HG02852 (cell line): ENCODE data around the gene MREG.
A peak's percentile ranks its signal among the peaks of the same experiment; 100 is the strongest.

Experiments
- ATAC-seq: cut with Tn5 transposase; IDR thresholded peaks from one replicate; pipeline ENCODE4 v1.9.1; 2021; ENCODE audit warnings: mild to moderate bottlenecking, moderate library complexity; ENCODE audit not compliant: unreplicated experiment

Gene MREG

GRCh38 chr2:216013080-216013909 lies at the start of gene MREG:
TSS of gene MREG (minus strand) at chr2:216013551. CDS start at chr2:216013327, 224 bp downstream.
- ATAC-seq = peak; percentile 42

GRCh38 chr2:216059233-216059834 lies 46.0 kb upstream of the MREG start:
- ATAC-seq = no peak

GRCh38 chr2:216057688-216058193 lies 44.4 kb upstream of the MREG start:
- ATAC-seq = peak; percentile 86

GRCh38 chr2:216056739-216057138 lies 43.4 kb upstream of the MREG start:
- ATAC-seq = peak; percentile 42

- no peak for ATAC-seq
Measured at GRCh38 chr2:216055680-216056079, 42.3 kb upstream of the MREG start.

- no peak for ATAC-seq
Measured at GRCh38 chr2:216052420-216052819, 39.1 kb upstream of the MREG start.

- ATAC-seq = no peak
Measured at GRCh38 chr2:216051350-216051749, 38.0 kb upstream of the MREG start.

- no peak for ATAC-seq
Measured at GRCh38 chr2:216049452-216049851, 36.1 kb upstream of the MREG start.

GRCh38 chr2:216047397-216047796 lies 34.0 kb upstream of the MREG start:
- ATAC-seq = no peak

GRCh38 chr2:216044883-216045486 lies 31.6 kb upstream of the MREG start:
- peak; percentile 99 for ATAC-seq

GRCh38 chr2:216043949-216044348 lies 30.6 kb upstream of the MREG start:
- ATAC-seq = no peak

GRCh38 chr2:216041438-216041837 lies 28.1 kb upstream of the MREG start:
- no peak for ATAC-seq

- no peak for ATAC-seq
Measured at GRCh38 chr2:216039918-216040317, 26.6 kb upstream of the MREG start.

GRCh38 chr2:216034065-216034464 lies 20.7 kb upstream of the MREG start:
- peak; percentile 26 for ATAC-seq

GRCh38 chr2:216033403-216033802 lies 20.1 kb upstream of the MREG start:
- peak; percentile 34 for ATAC-seq

- ATAC-seq = peak; percentile 81
Measured at GRCh38 chr2:216031960-216032689, 18.8 kb upstream of the MREG start.

GRCh38 chr2:216030216-216030615 lies 16.9 kb upstream of the MREG start:
- no peak for ATAC-seq

- no peak for ATAC-seq
Measured at GRCh38 chr2:216029416-216030129, 16.2 kb upstream of the MREG start.

- ATAC-seq = no peak
Measured at GRCh38 chr2:216024779-216025336, 11.5 kb upstream of the MREG start.

GRCh38 chr2:216023055-216023648 lies 9.8 kb upstream of the MREG start:
- peak; percentile 89 for ATAC-seq
